Calu3 (cell line): ENCODE measurements around the gene LPIN1. TPM values are rescaled to one million over a fixed set of nuclear protein-coding genes. Genes with fewer than 3 reads are reported as not detected.

Source experiments
- BruUV-seq: library from RNA; stranded (reverse); fragments of 400-500 nt; replicated peaks from 2 replicates; lab custom pipeline; 2021; lab: Mats Ljungman, UMichigan
- CTCF ChIA-PET: fragments of 300-600 bp; sonication (Branson Sonifier 250); formaldehyde crosslinking; loops from one replicate; lab custom pipeline; 2022; ENCODE audit warnings: antibody characterized with exemption; lab: Charles Lee
- DNase-seq: peaks from one replicate; pipeline ENCODE4 v3.0.0; 2022
- H3K27ac Mint-ChIP-seq: one replicate; pipeline ENCODE4 v1.8.0; 2022; ENCODE audit warnings: mixed read lengths; ENCODE audit not compliant: unreplicated experiment
- H3K27me3 Mint-ChIP-seq: one replicate; pipeline ENCODE4 v1.8.0; 2022; ENCODE audit warnings: mixed read lengths; ENCODE audit not compliant: unreplicated experiment
- H3K36me3 Mint-ChIP-seq: one replicate; pipeline ENCODE4 v1.8.0; 2022; ENCODE audit warnings: mild to moderate bottlenecking, moderate library complexity, mixed read lengths; ENCODE audit not compliant: insufficient read depth, unreplicated experiment
- H3K4me1 Mint-ChIP-seq: one replicate; pipeline ENCODE4 v1.8.0; 2022; ENCODE audit warnings: mild to moderate bottlenecking, low read depth, mixed read lengths; ENCODE audit not compliant: unreplicated experiment
- H3K4me3 Mint-ChIP-seq: one replicate; pipeline ENCODE4 v1.8.0; 2022; ENCODE audit warnings: mild to moderate bottlenecking, low read depth, moderate library complexity, mixed read lengths; ENCODE audit not compliant: unreplicated experiment
- H3K9me3 Mint-ChIP-seq: one replicate; pipeline ENCODE4 v1.8.0; 2022; ENCODE audit warnings: low read depth, mixed read lengths; ENCODE audit not compliant: unreplicated experiment
- CTCF ChIP-seq: fragments of 200-600 bp; IDR thresholded peaks from one replicate; pipeline ENCODE4 v1.8.0; 2022; ENCODE audit warnings: antibody characterized with exemption; ENCODE audit not compliant: unreplicated experiment
- intact Hi-C: fragments of 100-400 bp; cut with micrococcal nuclease; formaldehyde crosslinking; loops from one replicate; pipeline ENCODE4 v1.10.0; 2022; ENCODE audit not compliant: unreplicated experiment
- total RNA-seq: library from RNA; stranded (reverse); gene quantifications from 2 replicates; pipeline ENCODE4 v1.2.3, GENCODE V29; 2022

The LPIN1 gene
- total RNA-seq, 1 experiment from 2014 or later = 53.5 TPM

- Mint-ChIP-seq H3K27ac (peak overlapping the region; percentile 15), H3K27me3 (peaks cover 6% of the 10 kb centered on the region), H3K4me3 (no peak overlapping the region), H3K4me1 (peaks cover 47% of the 10 kb centered on the region), H3K9me3 (peaks cover under 1% of the 10 kb centered on the region), H3K36me3 (peaks cover 4% of the 10 kb centered on the region)
- TF ChIP-seq CTCF = no peak
- intact Hi-C loops = loop anchor here (2.0 kb wide), 1 partner anchor 33 kb away; no protein-coding TSS in a partner anchor
- DNase-seq = no peak
- CTCF ChIA-PET = interaction anchor here (0.8 to 2.3 kb wide), 3 partner anchors 27 to 51 kb away, joined by 4 to 11 read pairs (median 4); no protein-coding TSS in a partner anchor
- no TSS peak for BruUV-seq
Observed at GRCh38 chr2:11711354-11711716, 35.1 kb upstream of the LPIN1 start.

- CTCF ChIA-PET = interaction anchor here (0.8 to 2.3 kb wide), 3 partner anchors 27 to 51 kb away, joined by 4 to 11 read pairs (median 4); no protein-coding TSS in a partner anchor
- H3K27me3 Mint-ChIP-seq = peaks cover 10% of the 10 kb centered on the region
Observed at GRCh38 chr2:11711751-11712150, 34.7 kb upstream of the LPIN1 start.

GRCh38 chr2:11712866-11713265 lies 33.6 kb upstream of the LPIN1 start:
- Mint-ChIP-seq H3K27me3 (peaks cover 11% of the 10 kb centered on the region), H3K27ac (no peak overlapping the region), H3K9me3 (no peaks in the 10 kb centered on the region), H3K4me3 (no peak overlapping the region), H3K4me1 (peaks cover 43% of the 10 kb centered on the region), H3K36me3 (peaks cover 4% of the 10 kb centered on the region)
- no peak for DNase-seq
- intact Hi-C loops = no loop called here
- BruUV-seq = no TSS peak
- CTCF ChIA-PET = no interaction called here
- TF ChIP-seq CTCF = no peak

More at GRCh38 chr2:11711751-11712150, 34.7 kb upstream of the LPIN1 start:
- Mint-ChIP-seq H3K4me1 (peaks cover 49% of the 10 kb centered on the region), H3K36me3 (peaks cover 4% of the 10 kb centered on the region), H3K27ac (peak overlapping the region; percentile 15), H3K4me3 (no peak overlapping the region), H3K9me3 (no peaks in the 10 kb centered on the region)
- no TSS peak for BruUV-seq
- intact Hi-C loops = loop anchor here (2.0 kb wide), 1 partner anchor 33 kb away; no protein-coding TSS in a partner anchor
- TF ChIP-seq CTCF = no peak
- DNase-seq = no peak

- intact Hi-C loops = no loop called here
- TF ChIP-seq CTCF = no peak
- Mint-ChIP-seq H3K4me3 (no peak overlapping the region), H3K4me1 (peaks cover 43% of the 10 kb centered on the region), H3K36me3 (peaks cover 4% of the 10 kb centered on the region), H3K27ac (no peak overlapping the region), H3K9me3 (no peaks in the 10 kb centered on the region), H3K27me3 (peaks cover 17% of the 10 kb centered on the region)
- DNase-seq = no peak
- BruUV-seq = no TSS peak
- CTCF ChIA-PET = no interaction called here
Observed at GRCh38 chr2:11713815-11714214, 32.6 kb upstream of the LPIN1 start.
